Measurements from ENCODE around the gene TP53TG5.
A peak's percentile ranks its signal among the peaks of the same experiment; 100 is the strongest.

TP53TG5 gene

DNA sequence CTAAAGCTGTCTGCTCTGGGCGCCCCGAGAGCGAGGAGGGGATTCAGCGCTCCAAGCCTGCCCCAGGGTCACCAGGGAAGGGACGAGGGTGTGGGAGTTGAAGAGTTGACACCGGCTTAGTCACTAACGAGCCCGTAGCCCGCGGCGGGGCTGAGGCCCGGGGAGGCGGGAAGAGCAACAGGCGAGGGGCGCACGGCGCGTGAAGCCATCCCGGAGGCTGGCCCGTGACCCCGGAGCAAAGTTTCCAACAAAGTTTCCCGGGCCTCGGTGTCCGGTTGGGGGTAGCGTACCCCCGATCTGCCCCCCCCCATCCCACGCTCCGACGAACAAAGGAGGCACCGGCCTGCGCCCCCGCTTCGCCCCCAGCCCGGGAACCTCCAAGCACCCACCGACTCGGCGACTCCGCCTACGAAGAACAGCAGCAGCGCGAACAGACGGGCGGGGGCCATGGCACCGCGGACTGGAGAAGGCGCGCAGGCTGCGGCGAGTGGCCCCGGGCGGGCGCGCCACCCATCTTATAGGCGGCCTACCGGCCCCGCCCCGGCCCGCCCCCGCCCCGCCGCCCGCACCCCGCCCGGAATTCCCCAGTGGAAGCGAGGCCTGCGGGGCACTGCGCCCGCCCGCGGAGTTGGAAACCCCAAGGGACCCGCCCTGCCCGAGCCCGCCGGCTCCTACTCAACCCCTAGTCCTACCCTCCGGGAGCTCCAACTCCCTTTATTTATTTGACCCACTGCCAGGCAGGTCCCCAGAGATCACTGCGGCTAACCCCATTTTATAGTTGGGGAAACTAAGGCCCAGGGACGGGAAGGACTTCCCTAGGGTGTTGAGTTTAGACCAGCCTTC is 30.0 kb downstream of the TP53TG5 start, which contains the start of gene SDC4:
Gene SDC4 (minus strand): TSS at position 489 of the 843 bp plus-strand sequence. CDS start 40 bp downstream, at position 449.
- DNase-seq = peak in 22 of 56 donors; percentile 12 to 69 (median 33)

DNA sequence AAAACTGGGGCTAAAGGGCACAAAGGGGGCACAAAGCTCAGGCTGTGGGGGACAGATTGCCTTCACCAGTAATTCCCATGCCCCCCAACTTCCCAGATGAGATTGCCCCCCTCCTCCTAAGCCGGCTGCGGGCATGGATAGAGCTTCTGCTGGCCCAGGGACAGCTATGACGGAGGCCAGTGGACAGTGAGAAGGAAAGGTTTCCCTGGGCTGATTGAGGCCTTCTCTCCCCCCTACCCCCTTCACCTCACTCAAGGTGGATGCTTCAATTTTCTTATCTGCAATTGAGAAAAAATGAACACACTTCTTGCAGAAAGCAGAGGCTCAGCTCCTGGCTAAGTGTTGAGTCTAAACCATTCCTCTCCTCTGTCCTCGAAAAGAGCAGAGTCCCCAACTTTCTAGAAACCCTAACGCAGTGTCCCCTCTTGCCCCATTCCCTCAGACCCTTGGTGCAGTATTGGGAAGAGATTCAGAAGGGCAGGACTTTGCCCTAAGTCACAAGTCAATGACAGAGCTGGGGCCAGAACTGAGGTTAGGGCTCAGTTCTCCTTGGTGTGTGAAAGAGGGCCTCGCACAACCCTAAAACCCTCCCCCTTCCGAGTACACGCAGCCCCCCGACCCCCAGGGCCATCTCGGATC is 30.7 kb downstream of the TP53TG5 start:
- DNase-seq = no peak

DNA sequence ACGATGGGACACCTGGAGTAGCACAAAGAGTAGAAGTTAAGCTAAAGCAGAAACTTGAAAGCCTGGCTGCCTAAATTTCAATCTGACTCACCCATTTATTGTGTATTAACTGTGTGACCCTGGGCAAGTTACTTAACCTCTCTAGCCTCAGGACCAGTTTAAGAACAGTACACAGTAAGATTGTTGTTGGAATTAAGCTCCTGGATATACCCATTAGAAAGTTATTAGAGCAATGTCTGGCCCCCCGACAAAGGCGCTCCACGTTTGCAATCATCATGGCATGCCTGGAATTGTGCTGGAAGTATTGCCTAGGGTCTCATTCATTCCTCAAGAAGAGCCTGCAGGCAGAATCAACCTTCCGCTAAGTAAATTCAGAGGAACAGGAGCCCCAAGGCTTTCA is 31.3 kb downstream of the TP53TG5 start:
- DNase-seq = no peak

DNA sequence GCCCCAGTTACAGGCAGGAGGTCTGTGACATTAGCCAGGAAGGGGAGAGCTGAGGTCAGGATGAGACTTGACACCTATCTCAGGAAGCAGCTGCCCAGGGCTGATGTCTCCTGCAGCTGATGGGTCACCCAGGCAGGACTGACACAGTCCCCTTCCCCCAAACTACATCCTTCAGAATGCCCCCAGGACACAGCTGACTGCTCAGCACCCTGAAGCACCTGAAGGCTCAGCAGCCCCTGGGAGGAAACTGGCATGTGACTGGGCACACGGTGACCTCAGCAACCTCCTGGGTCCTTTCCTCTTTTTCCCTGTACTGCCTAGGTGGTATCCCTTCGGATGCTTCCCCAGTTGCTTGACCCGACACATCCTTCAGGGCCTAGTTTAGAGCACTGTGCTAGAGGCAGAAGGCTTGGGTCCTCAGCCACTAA is 31.8 kb downstream of the TP53TG5 start:
- DNase-seq = no peak

DNA sequence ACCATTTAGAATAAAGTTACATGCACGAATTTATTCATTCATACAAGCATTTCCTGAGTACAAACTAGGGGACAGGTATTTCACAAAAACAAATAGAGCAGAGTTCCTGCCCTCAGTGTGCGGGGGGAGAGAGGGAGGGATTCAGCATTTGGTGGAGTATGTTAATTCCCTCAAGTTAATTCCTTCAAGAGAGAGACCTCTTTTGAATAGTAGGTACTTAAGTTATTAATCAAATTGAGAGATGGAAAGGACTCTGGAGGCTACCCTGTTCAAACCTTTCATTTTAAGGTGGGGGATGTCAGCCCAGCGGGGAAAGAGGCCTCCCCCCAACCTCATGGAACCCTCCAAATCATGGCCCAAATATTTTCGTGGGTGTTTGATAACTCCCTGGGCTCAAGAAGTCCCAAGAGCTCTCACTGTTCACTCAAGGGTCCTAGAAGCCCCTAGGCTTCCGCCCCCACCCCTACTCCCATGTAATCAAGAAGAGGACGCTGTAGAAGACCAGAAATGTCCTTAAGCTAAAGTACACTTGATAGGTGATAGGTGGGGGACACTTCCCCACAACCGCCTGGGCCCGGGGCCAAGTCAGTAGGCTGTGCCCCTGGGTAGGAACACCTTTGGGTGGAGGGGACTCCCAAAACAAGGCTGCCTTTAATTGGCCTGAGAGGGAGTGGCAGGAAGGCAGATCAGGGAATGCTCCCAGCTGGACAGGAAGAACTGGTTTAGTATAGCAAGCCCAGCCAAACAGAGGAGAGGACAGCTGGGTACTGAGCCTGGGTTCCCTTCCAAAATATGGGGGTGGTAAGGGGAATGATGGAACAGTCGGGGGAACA is 32.8 kb downstream of the TP53TG5 start:
- peak in 1 of 56 donors; percentile 12 for DNase-seq

DNA sequence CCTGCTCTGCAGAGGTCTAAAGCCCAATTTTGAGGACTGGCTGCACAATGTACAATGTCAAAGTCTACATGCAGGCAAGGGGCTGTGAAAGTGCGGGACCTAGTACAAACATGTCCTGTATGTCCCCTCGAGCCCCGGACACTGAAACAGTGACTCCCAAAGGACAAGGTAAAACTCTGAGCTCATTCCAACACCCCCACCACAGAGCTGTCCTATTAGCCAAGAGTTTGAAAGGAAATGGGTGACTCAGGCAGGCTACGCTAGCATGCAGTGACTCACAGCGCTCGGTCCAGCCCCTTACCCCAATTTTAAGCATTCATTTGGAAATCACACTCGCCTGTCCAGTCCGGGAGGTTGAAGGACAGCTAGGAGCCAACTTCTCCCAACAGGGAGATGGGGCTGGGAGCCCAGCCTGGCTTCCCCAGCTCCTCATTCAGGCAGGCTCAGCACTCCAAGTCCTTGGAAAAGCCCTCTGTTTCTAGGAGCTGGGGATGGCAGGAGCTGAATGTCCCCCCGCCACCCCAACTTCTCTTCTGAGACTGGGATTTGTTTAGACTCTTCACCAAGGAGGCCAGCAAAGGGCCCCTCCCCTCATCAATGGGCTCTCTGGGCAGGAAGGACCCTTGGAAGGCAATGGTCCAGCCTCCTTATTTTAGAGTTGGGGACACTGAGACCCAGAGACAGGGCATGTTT is 33.8 kb downstream of the TP53TG5 start:
- DNase-seq = peak in 36 of 56 donors; percentile 14 to 75 (median 42)

DNA sequence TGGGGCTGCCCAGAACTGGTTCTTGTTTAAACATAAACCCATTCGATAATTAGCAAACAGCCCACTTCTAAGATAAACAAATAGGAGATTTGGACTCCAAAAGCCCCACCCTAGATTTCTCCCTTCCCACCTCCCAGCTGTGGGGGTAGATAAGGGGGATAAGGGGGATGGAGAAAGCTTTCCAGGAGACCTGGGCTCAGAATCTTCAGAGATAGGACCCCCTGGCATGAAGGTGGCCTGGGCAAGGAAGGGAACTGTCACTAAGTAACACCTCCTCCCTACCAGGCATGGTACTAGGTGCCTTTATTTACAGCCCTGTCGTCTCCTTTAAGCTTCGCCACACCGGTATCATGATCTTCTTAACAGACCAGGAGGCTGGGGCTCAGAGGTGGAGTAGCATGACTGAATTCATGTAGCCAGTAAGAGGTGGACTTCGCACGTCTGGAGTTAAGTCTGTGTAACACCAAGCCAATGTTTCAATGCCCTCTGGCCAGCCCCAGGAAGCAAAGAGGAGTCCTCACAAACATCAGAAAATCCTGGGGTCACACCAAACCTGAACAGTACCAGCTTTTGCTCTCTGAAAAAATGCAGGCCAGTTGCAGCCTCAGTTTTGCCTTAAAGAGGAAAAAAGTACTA is 34.5 kb downstream of the TP53TG5 start:
- no peak for DNase-seq

DNA sequence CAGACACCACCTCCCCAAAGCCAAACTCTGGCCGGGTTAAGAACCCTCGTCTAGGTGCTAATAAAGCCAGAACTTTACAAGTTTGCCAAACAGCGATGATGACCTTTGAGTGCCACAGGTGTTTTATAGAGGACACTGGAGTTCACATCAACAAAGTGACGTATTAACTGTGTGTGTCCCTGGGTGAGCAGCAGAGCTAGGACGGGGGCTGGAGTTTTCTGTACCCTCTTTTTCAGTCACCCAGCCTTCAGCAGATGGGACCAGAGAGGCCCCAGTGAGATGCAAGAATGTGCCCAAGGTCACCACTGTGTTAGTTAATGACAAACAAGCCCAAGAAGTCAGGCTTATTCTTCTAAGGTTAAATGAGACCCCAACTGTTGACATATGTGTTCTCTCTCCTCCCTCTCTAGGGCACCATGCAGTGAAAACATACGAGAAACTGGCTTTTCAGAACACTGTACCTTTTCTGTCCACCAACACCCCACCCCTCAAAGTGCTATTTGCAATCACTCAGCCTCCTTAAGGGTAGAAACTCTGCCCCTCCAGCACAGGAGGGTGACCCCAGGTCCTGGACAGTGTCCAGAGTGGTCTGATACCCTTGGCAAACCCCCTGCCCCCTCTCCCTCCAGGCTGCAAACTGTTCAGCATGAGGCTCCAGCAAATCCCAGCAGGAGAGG is 35.1 kb downstream of the TP53TG5 start:
- DNase-seq = no peak

DNA sequence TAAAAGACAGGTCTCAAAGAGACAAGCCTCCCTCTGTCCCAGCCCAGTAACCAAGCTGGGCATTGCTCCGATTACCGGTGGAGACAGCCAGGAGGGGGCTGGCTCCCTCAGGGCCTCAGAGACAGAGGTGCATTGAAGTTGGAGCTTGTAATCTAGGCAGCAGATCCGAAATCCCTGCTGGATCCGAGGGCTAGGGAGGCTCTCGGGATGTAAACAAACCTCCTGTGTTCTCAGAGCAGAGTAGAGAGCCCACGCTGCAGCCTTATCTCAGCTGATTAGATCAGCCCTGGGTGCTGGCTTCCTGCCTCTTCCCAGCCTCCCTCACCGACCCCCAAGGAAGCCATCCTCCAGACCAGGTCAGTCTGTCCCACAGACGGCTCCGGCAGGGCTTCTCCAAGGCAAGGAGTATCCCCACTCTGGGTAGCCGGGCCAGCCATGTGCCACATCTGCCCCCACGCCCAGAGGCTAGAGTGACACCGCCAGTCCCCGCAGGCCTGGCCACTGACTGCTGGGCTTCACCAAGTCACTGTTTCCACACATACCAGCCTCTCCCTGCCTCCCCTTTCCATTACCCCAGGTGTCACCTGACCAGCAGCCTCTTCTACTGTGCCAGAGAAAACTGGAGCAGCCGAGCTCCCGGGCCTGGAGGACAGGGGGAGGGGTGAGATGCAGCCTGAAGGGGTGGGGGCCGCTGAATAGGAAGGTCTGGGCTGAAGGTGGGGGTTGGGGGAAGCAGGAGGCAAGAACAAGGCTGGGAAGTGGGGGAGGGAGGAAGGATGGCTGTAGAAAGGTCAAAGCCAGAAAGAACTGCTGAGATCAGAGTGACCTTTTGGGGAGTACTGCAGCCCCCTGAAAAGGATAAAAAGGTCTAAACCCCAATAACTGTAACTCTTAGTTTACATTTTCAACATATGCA is 35.9 kb downstream of the TP53TG5 start:
- DNase-seq = peak in 41 of 56 donors; percentile 12 to 78 (median 41)

DNA sequence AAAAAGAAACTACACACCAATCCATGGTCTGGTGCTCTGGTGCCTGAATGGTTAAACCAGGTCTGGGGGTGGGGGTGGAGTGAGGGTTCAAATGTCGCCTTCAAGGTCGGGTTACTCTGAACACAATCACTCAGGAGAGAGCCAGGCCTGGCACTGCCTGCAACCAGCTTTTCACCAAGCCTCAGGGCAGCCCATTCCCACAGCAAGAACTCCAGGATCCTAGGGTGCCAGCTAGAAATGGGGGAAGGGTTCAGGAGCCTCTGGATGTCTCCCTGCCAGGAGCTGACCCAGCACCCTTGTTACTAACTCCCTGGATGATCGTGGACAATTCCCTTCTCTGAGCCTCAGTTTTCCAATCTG is 36.6 kb downstream of the TP53TG5 start:
- DNase-seq = peak in 2 of 56 donors; percentile 39 to 44

DNA sequence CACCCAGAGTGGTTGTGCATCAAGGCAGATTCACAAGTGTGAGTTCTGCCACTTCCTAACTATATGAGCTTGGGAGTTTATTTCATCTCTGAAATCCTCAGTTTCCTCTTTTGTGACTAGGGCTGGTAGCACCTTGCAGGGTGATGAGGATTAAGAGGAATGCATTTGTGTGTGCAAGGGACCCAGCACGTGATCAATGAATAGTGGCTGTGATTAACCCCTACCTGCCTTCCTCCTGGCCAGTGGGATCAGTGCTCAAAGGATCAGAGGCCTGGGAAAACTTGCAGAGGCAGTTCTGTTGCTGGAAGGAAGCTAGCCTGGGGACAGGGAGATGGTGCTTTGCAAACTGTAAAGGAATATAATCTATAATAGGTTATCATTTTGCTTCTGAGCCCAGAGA is 37.2 kb downstream of the TP53TG5 start:
- DNase-seq = no peak

DNA sequence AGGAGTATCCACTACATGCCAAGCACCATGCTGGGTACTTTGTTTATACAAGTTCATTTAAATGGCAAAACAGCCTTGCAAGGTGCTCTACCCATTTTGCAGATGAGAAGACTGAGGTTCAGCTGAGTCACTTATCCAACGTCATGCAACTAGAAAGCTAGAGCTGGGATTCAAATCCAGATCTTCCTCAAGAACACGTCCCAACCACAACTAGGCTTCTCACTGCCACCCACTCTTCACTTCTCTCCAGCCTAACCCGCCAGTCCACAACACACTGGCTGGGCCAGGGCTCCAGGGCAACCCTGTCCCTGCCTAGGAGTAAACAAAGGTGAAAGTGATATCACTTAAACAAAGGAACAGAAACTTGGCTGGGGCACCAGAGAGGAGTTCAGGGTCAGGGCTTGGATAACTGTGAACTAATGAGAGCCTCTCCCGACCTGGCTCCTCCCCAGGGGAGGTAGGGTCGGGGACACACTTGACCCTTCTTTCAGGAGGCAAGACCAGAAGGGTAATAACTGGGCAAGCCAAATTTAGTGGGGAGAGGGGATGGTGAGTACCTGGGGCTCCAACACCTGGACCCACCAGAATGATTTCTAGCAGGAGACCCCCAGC is 37.8 kb downstream of the TP53TG5 start:
- DNase-seq = no peak

DNA sequence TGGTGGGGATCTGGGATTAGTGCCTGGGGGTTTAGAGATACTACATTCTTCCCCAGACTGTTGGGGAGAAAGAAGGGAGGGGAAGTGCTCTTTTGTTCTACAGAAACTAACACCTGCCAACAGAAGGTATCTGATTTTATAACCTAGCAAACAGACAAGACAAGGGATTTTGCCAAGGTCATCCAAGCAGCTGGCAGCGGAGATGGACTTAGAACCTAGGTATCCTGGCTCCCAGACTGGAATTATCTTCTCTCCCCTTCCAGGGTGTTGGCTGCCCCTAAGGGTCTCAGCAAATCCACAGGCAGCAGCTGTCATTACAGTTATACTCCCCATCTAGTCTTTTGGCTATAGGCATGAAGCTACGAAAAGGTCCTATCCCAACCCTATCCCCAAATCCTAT is 38.3 kb downstream of the TP53TG5 start:
- DNase-seq = no peak

DNA sequence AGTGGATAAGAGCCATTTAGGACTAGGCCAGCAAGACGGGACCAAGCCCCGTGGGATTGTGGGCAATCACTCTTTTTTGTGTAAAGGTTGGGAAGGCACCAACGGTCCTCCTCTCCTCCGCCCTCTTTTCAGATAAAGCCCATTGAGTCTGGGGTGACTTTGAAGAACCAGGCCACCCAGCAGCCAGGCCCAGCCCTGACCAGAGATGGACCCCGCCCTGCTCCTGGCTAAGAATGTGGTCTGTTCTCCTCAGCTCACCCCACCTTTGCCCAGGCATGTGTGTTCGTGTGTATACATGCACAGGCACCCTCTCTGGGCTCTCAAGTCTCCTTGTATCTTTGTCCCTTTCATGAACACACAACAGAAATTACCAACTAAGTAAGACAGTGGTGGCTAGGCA is 39.0 kb downstream of the TP53TG5 start:
- DNase-seq = no peak

DNA sequence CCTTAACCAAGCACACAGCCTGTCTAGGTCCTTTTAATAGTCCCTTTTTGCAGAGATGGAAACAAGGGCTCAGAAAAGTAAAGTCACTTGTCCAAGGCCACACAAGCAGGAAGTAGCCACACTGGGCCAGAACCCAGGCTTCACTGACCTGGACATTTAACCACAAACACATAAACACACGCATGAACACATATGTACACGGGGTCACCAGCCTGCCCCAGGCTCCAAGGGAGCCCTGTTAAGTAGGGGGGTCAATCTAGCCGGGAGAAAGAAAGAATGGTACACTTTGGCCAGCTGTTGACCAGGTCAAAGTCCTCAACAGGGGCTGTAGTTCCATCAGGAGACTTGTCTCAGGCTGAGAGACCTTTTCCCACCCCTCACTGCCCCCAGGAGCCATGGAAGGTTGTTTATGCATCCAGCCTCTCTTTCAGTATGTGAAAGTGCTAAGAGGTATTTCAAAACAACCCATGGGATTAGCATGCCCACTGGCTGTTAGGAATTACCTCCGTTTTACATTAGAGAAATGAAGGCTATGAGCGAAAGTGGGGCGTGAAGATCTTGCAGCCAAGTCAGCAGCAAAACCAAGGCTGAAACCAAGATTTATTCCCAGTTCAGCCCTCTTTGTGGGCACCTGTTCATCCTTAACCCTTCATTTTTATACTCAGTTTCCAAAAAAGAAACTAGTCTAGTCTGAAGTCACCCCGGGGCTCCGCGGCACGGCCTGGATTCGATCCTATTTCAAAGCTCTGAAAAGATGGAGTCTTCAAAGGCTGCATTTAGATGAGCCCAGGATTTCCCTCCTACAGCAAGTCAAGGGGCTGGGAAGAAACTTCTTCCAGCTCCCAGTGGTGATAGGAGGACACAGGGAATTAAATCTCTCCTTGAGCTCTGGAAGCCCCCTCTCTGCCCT is 39.7 kb downstream of the TP53TG5 start:
- no peak for DNase-seq

DNA sequence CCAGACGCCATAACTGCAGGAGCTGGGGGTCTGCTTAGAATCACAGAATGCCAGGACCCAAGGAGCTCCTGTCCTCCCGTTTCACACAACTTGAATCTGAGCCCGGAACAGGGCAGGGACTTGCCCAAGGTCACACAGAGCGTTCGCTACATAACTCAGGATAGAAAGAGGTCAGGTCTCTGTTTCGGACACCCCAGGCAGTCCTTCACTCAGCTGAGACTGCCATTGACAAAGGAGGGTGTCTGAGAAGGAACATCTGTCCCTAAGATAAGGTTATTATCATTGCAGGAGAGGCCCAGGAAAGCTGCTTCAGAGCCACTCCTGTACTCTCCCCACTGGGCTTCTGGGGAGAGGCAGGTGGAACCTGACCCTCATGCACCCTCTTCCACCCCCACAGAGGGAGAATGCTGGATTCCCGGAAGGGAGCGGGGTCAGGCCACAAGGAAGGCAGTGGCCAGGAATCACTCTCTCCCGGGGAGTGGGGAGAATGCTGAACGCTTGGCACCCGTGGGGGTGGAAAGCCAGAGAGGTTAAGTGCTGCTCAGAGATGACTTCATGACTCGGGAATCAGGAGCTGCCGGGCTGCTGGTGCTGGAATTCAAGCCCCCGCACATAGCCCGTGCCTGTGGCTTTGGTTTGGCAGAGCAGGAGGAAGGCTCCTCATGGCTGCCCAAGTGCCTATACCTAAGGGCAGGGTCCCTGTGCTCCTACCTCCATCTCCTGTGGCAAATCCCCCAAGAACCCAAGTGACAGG is 40.6 kb downstream of the TP53TG5 start:
- DNase-seq = peak in 3 of 56 donors; percentile 29 to 69 (median 44)
